ENCODE measurements around the gene CTU2.
A peak's percentile ranks its signal among the peaks of the same experiment; 100 is the strongest.
"Not testable (repeated sequence)": the region's sequence is repeated elsewhere in the genome, so short reads cannot be mapped to it uniquely, and the experiment has no call there.

Gene CTU2

DNA sequence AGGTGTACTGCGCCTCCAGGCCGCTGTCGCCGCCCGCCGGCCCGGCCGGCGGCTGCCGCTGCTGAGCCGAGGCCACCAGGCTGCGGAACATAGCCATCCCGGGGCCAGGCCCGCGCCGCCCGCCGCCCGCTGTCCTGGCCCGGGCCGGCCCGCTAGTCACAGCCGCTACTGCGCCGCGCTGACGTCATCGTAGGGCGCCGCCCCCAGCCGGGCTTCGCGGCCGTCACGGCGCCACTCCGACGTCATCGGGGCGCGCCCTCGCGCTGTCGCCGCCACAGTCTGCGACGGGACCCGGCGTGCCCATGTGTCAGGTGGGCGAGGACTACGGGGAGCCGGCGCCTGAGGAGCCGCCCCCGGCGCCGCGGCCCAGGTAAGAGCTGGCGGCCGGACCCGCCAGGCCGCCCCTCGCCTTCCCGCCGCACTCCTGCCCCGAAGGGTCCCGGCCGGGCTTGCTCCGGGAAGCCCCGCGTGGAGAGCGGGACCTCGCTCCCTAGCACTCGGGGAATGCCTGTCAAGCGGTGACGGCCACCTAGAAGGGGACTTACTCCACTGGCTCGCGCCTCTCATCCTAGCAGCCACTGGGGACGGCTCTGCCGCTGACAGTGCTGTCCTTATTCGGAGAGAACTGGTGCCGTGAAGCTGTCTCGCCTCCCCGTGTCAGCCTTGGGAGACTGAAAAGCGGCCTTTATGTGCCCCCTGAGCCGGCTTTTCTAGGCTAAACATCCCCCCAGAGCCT lies at the start of gene CTU2, which contains the start of gene RNF166:
TSS of gene CTU2 (plus strand) at position 275 of the 736 bp plus-strand sequence. CDS start at position 303, 28 bp downstream.
TSS of gene RNF166 (minus strand) at position 180 of the 736 bp plus-strand sequence. CDS start at position 97, 83 bp downstream.
- peak; percentile 90 for DNase-seq (ENCODE audit: low read depth)

DNA sequence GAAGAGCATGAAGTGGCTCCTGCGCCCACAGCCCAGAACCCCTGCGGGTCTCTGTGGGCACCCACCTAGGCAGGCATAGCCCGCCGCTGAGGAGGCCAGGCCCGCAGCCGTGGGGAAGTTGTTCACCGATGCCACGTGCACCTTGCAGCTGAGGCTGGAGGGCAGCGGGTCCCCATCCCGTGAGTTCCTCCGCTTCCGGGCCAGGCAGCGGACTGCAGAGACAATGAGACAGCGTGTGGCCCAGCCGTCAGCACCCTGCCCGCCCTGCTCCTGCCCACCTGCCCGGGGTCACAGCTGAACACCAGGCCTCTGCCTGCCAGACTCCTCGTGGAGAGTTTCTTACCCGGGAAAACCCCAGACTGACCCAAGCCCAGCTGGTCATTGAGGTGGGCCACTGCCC lies 48.9 kb upstream of the CTU2 start:
- DNase-seq (ENCODE audit: low read depth): no peak

DNA sequence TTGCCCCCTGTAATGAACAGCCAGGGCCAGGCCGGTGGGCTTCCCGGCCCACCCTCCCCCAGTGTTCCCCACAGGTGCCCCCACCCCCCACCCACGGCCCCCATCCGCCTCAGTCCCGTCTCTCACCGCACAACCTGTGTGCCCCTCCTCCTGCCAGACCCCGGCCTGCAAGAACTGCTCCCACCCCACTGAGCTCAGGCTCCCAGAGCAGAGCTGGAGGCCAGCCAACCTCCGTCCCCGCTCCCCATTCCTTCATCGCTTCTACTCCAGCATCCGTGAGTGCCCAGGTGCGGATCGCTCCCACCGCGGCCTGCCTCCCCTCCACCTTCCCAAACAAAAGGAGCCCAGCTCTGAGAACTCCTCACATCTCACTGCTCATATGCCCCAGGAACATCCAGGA lies 47.6 kb upstream of the CTU2 start:
- DNase-seq (ENCODE audit: low read depth): no peak

DNA sequence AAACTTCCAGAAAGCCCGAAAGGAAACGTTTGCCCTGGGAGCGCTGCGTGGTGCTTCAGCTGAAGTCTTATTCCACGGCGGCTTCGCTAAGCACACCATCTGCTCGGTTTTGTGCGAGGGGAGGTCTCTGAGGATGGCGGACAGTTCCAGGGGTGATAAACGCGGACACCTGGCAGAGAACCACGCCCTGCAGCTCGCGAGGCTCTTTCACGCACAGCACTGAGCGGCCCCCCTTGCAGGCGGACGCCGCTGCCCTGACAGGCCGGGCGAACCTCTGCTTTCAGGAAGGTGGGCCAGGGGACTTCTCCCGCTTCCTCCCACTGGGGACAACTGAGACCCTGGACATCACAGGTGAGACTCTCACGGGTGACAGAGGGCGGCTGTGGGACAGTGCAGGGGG lies 47.1 kb upstream of the CTU2 start:
- DNase-seq (ENCODE audit: low read depth): no peak

DNA sequence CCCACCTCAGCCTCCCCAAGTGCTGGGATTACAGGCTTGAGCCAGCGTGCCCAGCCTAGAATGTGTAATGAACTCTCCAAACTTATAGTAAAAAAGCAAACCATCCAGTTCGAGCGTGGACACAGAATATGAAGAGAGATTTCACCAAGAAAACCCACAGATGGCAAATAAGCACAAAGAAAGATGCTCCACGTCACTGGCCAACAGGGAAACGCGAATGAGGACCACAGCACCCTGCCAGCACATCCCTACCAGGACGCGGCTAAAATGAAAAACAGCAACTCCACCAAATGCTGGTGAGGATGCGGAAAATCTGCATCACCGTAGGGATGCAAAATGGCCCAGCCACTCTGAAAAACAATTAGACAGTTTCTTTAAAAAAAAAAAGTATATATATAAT lies 44.8 kb upstream of the CTU2 start:
- no peak for DNase-seq (ENCODE audit: low read depth)

DNA sequence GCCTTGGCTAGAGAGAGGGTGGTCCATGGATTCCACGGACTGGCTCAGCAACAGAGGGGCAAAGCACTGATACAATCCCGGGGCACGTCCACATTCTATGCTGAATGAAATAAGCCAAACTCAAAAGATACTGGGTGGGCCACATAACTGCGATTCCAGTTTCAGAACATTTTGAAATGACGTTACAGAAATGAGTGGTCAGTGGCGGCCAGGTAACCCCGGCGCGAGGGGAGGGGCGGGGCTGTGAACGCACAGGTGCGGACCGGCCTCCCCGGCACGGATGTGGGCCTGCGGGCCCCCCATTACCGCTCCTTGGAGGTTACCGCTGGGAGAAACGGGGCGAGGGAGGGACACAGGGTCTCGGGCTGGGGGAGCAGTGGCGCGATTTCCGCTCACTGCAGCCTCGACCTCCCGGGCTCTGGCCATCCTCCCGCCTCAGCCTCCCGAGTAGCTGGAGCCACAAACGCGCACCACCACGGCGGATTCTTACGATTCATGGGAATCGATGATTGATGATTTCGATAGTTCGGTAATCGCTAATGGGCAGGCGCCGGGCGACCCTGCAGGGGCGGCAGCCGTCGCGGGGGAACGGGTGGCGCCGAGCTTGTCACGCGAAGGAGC lies 44.0 kb upstream of the CTU2 start:
- no peak for DNase-seq (ENCODE audit: low read depth)

DNA sequence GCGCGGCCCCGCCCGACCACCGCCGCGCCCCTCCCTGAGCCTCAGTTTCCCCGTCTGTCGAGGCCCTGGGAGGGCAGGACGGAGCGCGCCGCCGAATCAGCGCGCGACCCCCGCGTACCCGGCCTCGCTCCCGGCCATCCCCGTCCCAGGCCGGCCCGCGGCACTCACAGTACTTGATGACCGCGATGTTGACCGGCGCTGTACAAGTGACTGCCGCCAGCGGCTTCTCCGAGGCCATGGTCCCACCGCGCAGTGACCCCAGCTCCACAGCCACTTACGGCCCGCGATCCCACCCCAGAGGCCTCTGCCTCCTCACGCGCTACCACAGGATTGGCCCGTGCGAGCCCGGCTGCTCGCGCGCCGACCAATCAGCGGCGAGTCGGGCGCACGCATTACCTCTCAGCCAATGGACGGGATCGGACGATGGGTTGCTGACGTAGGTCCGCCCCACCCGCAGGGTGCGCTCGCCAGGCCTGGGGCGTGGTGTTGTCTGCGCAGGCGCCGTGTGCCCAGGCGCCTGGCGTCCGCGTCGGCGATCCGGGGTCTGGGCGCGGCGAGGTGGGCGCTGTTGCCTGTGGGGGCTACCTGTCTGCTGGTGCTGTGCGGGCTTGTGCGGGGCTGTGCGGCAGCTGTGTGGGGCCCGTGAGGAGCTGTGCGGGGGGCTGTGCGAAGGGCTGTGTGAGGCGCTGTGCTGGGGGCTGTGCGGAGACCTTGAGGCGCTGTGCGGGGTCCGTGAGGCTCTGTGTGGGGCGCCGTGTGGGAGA lies 43.3 kb upstream of the CTU2 start, which contains the start of gene MVD:
TSS of gene MVD (minus strand) at position 249 of the 764 bp plus-strand sequence. CDS start at position 238, 11 bp downstream.
- peak; percentile 94 for DNase-seq (ENCODE audit: low read depth)

DNA sequence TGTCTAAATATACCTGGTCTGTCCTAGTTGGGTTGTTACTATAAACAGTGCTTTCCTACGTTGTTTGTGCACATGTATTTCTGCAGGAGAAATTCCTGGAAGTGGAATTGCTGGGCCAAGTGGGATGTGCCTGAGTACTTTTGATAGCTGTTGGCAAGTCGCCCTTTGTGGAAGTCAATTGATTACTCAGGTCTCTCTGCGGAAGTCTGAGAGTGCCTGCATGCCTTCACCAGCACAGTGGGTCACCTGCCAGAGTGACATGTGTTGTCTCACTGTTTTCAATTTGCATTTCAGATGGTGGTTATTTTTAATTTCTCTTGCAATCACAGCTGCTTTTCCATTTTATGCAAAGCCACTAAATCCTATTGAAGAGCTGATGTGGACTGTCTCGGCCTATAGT lies 41.2 kb upstream of the CTU2 start:
- DNase-seq (ENCODE audit: low read depth): no peak

DNA sequence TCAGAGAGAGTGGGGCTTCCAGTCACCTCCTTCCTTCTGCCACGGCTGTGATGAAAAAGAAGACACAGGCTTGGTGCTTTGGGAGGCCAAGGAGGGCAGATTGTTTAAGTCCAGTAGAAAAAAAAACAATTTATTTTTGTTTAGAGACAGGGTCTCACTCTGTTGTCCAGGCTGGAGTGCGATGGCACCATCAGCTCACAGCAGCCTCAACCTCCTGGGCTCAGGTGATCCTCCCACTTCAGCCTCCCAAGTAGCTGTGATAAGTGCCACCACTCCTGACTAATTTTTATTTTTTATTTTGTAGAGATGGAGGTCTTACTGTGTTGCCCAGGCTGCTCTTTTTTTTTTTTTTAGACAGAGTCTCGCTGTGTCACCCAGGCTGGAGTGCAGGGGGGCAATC lies 40.7 kb upstream of the CTU2 start:
- no peak for DNase-seq (ENCODE audit: low read depth)

DNA sequence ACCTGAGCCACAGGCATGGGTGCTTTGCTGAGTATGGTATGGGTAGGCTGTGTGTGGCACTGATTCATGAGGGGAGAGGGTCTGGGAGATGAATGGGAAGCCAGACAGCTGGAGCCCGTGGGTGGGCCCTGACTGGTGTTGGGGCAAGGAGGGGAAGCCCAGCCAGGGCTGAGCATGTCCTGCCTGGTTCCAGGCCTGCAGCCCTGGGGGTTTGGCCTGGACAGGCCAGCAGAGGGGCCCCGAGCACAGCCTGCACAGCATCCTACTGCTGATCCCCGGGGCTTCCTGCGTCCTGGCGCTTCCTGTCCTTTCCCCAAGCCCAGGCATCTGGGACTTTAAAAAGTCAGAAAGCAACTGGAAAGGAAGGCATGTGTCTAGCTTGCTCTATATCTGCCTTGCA lies 38.8 kb upstream of the CTU2 start:
- no peak for DNase-seq (ENCODE audit: low read depth)

DNA sequence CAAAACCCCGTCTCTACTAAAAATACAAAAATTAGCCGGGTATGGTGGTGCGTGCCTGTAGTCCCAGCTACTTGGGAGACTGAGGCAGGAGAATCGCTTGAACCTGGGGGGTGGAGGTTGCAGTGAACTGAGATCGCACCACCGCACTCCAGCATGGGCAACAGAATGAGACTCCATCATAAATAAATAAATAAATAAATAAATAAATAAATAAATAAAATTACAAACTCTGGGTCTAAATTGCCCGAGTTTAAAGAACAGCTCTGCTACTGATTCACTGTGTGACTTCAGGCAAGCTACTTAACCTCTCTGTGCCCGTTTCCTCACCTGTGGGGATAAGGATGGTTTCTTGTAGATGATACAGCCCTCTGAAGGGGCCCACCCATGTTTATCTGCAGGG lies 36.8 kb upstream of the CTU2 start:
- DNase-seq (ENCODE audit: low read depth): not testable (repeated sequence)

DNA sequence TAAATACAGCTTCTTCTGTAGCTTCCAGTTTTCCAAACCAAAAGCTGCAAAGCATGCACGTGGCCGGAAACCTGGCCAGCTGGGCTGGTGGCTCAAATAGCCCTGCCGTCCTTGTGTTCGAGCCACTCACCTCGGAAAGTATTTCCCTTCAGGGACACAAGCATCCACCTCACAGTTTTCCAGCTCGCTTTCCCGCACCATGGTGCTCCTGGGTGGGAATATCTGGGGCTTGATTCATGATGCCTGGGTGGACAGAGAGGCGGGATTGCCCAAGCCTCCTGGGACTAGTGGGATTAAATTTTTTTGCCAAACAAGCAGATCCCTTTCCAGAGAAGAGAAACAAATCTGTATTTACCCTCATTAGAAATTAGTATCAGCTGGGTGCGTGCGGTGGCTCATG lies 36.3 kb upstream of the CTU2 start:
- DNase-seq (ENCODE audit: low read depth): no peak

DNA sequence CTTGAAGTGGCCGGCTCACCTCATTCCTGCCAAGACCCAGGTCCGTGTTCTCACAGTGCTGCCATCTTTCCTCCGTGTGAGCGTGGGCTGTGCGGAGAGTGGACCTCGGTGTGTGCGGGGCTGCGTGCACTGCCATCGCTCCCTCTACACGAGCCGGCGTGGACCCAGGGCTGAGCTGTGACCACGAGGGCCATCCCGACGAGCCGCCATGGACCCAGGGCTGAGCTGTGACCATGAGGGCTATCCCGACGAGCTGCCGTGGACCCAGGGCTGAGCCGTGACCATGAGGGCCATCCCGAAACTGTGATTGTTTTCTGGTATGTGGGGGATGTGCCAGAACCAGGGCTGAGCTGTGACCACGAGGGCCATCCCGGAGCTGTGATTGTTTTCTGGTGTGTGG lies 34.5 kb upstream of the CTU2 start:
- no peak for DNase-seq (ENCODE audit: low read depth)

DNA sequence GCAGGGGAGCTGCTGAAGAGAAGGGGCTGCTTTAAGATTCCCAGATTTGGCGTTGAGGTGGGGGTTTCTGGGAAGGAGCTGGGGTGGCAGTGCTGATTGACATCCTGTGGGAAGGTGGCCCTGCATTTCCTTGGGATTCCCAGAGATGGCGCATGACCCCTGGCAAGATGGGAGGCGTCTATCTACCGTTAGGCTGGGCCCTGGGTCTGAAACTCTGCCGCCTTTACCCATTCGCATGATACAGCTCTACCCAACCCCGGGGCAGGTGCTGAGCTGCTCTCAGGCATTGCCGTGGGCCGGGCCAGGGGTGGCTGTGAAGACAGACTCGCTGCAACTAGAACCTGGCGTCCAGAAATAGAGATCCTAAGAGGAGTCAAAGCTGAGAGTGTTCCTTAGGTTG lies 33.5 kb upstream of the CTU2 start:
- no peak for DNase-seq (ENCODE audit: low read depth)

DNA sequence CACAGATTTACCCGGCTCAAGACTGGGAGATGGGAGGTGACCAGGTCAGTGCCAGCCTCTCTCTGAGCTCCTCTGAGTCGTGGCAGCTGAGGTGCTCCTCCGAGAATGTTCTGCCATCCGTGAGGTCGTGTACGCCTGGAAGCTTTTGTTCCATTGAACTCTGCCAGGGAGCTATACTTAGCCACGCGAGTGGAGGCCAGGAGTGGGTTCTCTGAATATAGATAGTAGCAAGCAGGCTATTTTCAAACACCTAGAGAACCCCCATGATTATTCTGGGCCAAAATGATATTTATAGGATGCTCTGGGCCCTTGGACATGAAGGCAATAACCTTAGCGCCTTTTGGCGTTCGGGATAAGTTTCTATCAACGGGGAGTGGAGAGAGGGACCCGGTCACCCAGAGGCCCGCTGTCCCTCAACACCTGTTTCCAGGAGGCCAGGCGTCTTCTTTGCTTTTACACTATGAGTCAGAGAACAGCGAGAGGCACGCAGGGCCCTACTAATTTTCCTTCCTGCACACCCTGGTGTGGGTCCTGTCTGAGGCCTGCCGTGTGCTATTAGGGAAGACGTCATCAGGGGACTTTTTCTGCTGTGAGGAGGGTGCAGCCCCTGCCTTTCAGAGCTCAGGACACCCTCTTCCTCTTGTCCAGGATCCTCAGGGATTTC lies 32.5 kb upstream of the CTU2 start:
- DNase-seq (ENCODE audit: low read depth): no peak

DNA sequence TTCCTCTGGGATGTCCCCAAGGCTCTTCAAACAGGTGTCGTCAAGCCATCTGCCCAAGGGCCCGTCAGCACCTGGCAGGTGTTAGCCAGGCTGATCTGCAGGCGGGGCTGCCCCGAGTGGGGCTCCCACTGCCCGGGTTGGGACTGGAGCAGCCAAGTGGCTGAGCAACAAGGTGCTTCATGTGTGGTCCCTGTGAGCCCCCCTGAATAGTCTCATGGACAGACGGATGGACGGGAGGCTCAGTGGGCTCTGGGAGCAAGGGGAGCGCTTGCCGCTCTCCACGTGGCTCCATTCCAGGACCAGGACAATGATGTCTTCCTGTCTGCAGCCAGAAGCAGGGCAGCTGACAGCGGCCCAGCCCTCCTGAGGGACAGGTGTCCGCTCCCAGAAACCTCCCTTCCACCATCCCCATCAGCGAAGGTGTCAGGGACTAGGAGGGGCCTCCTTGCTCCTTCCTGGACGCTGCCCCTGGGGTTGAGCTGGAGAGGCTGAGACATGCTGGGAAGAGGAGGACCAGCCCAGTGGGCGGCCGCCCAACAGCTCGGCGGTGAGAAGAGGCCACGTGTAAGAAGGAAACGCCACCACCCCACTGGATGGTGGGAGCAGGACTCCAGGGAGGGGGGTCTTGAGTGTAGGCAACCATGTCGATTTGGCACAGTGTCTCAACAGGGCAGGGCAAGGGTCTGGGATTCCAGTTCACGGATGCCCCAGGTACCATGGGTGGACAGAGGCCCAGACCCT lies 29.6 kb upstream of the CTU2 start:
- DNase-seq (ENCODE audit: low read depth): no peak

DNA sequence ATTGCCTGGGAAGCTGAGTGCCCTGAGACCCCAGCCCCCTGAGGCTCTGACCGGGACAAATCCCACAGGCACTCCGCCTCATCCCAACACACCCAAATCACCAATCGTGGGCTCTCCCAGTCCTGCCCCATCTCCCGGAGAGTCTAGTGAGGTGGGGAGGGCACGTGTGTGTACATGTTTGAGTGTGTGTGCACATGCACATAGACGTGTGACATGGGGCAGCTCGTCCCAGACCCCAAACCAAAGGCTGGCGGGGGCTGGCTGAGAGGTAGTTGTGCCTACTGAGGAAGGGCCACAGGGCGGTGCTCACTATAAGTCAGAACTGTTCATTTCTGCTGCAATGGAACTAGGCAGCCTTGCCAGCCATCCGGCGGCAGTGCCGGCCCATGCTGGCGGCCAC lies 28.6 kb upstream of the CTU2 start:
- DNase-seq (ENCODE audit: low read depth): no peak

DNA sequence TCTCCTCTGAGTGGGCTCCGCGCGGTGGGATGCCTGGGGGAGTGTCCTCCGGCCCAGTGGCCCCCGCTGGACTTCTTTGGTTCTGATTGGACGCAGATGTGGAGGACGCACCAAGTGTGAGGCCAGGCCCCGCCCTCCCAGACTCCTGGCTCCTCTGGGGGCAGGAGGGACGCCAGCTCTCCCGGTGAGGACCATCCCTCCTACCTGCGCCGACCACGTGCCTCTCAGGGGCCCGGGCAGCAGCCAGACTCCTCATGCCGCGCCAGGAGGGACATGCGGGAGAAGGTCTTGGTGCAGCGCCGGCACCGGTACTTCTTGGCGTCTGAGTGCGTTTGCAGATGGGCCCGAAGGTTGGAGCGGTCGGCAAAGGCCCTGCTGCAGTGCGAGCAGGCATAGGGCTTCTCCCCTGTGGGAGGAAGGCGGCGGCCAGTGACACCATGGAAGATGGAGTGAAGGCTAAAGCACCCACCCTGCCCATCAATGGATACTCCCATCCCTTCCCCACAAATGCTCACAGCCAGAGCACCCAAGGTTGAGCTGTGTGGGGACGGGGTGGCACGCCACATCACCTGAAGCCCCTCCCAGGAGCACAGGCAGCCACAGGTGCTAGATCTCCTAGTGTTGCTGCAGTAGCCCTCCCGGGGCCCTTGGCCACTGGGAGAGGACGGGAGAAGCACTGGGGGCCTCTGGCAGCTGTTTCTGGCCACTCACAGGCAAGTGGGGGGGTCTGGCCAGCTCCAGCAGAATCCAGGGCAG lies 27.9 kb upstream of the CTU2 start:
- no peak for DNase-seq (ENCODE audit: low read depth)

DNA sequence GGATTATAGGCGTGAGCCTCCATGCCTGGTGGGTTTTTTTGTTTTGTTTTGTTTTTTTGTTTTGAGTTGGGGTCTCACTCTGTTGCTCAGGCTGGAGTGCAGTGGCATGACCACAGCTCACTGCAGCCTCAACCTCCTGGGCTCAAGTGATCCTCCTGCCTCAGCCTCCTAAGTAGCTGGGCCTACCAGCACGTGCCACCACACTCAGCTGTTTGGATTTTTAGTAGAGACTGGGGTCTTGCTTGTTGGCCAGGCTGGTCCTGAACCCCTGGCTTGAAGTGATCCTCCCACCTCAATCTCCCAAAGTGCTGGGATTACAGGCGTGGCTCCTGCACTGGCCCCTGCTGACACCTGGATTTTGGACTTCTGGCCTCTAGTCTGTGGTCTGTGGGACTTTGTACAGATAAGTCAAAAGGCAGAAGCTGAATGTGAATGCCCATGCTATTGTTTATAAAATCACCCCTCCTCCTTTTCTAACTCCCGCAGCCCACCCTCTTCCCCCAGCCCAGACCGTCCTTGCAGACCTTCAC lies 25.7 kb upstream of the CTU2 start:
- DNase-seq (ENCODE audit: low read depth): no peak

DNA sequence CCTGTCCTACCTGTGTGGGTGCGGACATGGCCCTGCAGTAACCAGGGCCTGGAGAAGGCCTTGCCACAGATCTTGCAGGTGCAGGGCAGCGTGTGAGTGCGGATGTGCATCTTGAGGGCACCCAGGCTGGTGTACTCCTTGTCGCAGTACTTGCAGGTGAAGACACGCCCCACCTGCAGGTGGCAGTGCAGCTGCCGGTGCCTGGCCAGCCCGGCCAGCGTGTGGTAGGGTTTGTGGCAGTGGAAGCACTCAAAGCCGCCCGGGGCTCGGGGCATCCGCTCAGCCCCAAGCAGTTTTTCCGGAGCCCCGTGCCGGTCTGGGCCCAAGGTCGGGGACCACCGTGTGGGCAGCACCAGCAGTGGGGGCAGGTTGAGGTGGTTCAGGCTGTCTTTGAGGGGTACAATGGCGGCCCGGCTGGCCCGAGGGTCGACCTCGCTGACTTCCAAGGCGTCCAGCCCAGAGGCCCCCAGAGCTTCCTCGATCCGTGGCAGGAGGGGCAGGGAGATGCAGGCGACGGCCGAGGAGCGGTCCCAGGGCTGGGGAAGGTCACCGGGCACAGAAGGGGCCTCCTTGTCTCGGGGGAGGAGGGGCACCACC lies 25.1 kb upstream of the CTU2 start:
- no peak for DNase-seq (ENCODE audit: low read depth)

Data from activated T-cell treated with anti-CD3 and anti-CD28 coated beads for 24 hours (primary cell).